ENCODE data around the gene ADCY10. TPM values are rescaled to one million over a fixed set of nuclear protein-coding genes. Genes with fewer than 3 reads are reported as not detected.
"Not testable (repeated sequence)": the region's sequence is repeated elsewhere in the genome, so short reads cannot be mapped to it uniquely, and the experiment has no call there.

Gene ADCY10
- total RNA-seq, 2 experiments from 2014 or later: 0.11 to 0.30 TPM

GRCh38 chr1:167936930-167937708 is 23.2 kb upstream of the ADCY10 start, which contains the start of gene MPC2:
MPC2 (minus strand) TSS chr1:167937072; CDS start chr1:167935841, 1,231 bp downstream.
- POLR2A ChIA-PET: interaction anchor here (0.8 to 1.4 kb wide), 3 partner anchors 38 to 288 kb away, joined by 3 to 5 read pairs (median 4); no protein-coding TSS in a partner anchor
- intact Hi-C loops (cut with DNase I, micrococcal nuclease): loop anchor here (1.0 to 10.0 kb wide), 16 partner anchors 134 to 1430 kb away; partner anchors contain the start of genes RCSD1 (in 2 of the 2), NME7 (in 1 of the 2), POGK (in 1 of the 2) and POU2F1 (in 1 of the 2)
- H3K27me3 Mint-ChIP-seq: no peaks in the 10 kb centered on the region
- no peaks in the 10 kb centered on the region for H3K36me3 Mint-ChIP-seq (ENCODE audit: low read depth)
- H3K4me3 Mint-ChIP-seq: peak within 1 kb of the TSS; percentile 89
- H3K9me3 Mint-ChIP-seq (ENCODE audit: low read depth): no peaks in the 10 kb centered on the region
- DNase-seq (peak; percentile 81), ATAC-seq (peak; percentile 5)
- CTCF ChIA-PET: interaction anchor here (0.6 to 1.3 kb wide), 3 partner anchors 8 to 404 kb away, joined by 3 read pairs; no protein-coding TSS in a partner anchor
- peaks cover 37% of the 10 kb centered on the region for H3K4me1 Mint-ChIP-seq
- H3K27ac Mint-ChIP-seq: peak within 1 kb of the TSS; percentile 97

DNA sequence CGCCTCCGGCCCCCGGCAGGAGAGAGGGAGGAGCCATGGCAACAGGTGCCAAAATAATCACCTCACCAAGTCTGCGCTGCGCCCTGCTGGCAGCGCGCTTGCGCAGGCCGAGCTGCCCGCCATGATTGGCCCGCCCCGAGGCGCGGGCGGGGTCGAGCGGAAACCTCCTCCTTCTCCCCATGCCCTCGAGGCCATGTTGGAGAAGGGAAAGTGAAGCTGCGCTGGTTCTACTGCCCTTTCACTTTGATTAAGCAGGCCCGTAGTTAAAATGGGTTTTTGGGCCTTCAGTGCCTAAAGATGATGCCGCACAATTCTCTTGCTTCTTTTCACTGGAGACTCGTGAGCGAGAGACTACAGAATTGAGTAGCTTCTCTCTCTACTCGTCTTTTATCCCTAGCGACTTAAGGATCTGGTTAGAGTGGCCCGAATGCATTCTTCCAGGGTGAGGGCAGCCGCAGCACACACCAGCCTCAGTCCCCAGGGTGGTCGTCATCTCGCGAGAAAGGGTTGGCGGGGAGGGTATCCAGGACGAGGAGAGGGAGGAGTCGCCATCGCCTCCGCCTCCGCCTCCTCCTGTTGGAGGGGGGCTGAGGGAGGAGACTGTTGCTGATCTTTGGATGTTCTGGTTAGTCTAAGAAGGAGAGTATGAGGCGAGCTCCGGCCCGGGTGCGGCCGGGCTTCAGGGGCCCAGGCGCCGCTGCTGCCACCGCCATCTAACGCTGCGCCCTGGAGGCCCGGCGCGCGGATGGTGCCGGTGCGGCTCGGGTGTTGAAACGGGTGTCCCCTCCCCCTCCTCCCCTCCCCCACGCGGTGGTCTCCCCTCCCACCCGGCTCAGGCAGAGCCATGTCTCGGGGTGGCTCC is 22.4 kb upstream of the ADCY10 start, which contains the start of gene DCAF6:
DCAF6 (plus strand) TSS at position 616 of the 862 bp plus-strand sequence; CDS start at position 845, 229 bp downstream.
- intact Hi-C loops (cut with DNase I, micrococcal nuclease): loop anchor here (1.0 to 10.0 kb wide), 15 partner anchors 133 to 1431 kb away; partner anchors contain the start of genes NME7 (in 1 of the 2), POGK (in 1 of the 2), POU2F1 (in 1 of the 2) and RCSD1 (in 1 of the 2)
- ATAC-seq: peak; percentile 84
- peak; percentile 97 for DNase-seq
- H3K4me3 Mint-ChIP-seq: peak within 1 kb of the TSS; percentile 89
- peaks cover 34% of the 10 kb centered on the region for H3K4me1 Mint-ChIP-seq
- peak within 1 kb of the TSS; percentile 97 for H3K27ac Mint-ChIP-seq
- no peaks in the 10 kb centered on the region for H3K36me3 Mint-ChIP-seq (ENCODE audit: low read depth)
- POLR2A ChIA-PET: interaction anchor here (0.5 to 1.4 kb wide), 6 partner anchors 22 to 343 kb away, joined by 3 to 5 read pairs (median 4); no protein-coding TSS in a partner anchor
- no peaks in the 10 kb centered on the region for H3K9me3 Mint-ChIP-seq (ENCODE audit: low read depth)
- H3K27me3 Mint-ChIP-seq: no peaks in the 10 kb centered on the region
- CTCF ChIA-PET: interaction anchor here (0.6 to 3.0 kb wide), 8 partner anchors 7 to 381 kb away, joined by 3 to 9 read pairs (median 4); no protein-coding TSS in a partner anchor

DNA sequence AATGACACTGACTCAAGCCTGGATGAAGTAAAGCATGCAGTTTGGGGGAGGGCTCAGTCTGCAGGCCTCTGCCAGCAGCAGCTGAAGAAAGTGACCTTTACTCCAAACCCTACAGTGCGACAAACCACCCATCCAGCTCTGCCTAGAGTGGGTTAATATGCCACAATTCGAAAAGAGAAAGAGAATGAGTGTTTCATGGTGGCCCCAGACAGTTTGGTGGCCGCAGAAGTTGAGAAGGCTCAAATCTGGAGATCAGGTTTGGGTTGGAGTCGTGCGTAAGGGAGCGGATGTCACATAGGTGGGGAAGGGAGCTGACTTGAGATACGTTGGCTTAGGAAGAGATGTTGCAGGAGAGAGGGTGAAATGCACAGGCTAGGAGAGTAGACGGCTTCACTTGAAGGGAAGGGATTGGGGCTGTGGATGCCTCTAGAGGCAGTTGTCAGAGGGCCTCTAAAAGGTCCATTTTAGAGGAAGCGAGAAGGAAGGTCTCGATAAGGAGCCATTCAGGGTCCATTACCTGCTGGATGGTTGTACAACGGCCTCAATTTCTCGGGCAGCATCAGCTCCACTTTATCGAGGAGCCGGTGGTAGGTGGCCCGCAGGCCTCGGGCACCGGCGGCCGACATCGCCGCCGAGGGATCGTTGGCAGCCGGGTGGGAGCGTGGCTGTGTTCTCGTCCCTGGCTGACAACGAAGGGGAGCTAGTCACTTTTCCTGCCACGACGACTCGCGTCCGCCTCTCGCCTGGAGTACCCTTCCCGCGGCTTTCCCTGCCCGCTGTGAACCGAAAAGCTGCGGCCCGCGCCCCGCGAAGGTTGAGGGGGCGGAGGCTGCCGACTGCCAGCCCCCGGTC is 21.5 kb upstream of the ADCY10 start:
- peak overlapping the region; percentile 97 for H3K27ac Mint-ChIP-seq
- ATAC-seq: peak; percentile 17

GRCh38 chr1:167934426-167935215 is 20.7 kb upstream of the ADCY10 start:
- intact Hi-C loops (cut with DNase I, micrococcal nuclease): loop anchor here (5.0 to 10.0 kb wide), 7 partner anchors 132 to 1100 kb away; partner anchors contain the start of genes POGK (in 1 of the 2), RCSD1 (in 1 of the 2) and TIPRL (in 1 of the 2)

More for the DNA sequence above, 21.5 kb upstream of the ADCY10 start:
- ChIA-PET POLR2A (interaction anchor here (0.6 to 1.0 kb wide), 4 partner anchors 21 to 1531 kb away, joined by 3 to 5 read pairs (median 4); no protein-coding TSS in a partner anchor), CTCF (interaction anchor here (0.6 to 3.0 kb wide), 6 partner anchors 19 to 380 kb away, joined by 3 to 9 read pairs (median 4); no protein-coding TSS in a partner anchor)
- intact Hi-C loops (cut with DNase I, micrococcal nuclease): loop anchor here (1.0 to 10.0 kb wide), 15 partner anchors 132 to 1432 kb away; partner anchors contain the start of genes NME7 (in 1 of the 2), POGK (in 1 of the 2), POU2F1 (in 1 of the 2) and RCSD1 (in 1 of the 2)
- DNase-seq: peak; percentile 62
- H3K4me3 Mint-ChIP-seq: peak overlapping the region; percentile 89
- no peaks in the 10 kb centered on the region for H3K9me3 Mint-ChIP-seq (ENCODE audit: low read depth)
- H3K4me1 Mint-ChIP-seq: peaks cover 32% of the 10 kb centered on the region
- H3K27me3 Mint-ChIP-seq: no peaks in the 10 kb centered on the region
- no peaks in the 10 kb centered on the region for H3K36me3 Mint-ChIP-seq (ENCODE audit: low read depth)

GRCh38 chr1:167933788-167934187 is 19.9 kb upstream of the ADCY10 start:
- Mint-ChIP-seq H3K27ac (no peak overlapping the region), H3K4me1 (peaks cover 36% of the 10 kb centered on the region), H3K4me3 (peak overlapping the region; percentile 89), H3K9me3 (ENCODE audit: low read depth) (no peaks in the 10 kb centered on the region), H3K27me3 (no peaks in the 10 kb centered on the region), H3K36me3 (ENCODE audit: low read depth) (no peaks in the 10 kb centered on the region)
- ATAC-seq (no peak), DNase-seq (no peak)
- ChIA-PET CTCF (interaction anchor here (3.0 kb wide), 1 partner anchor 148 kb away, joined by 9 read pairs; no protein-coding TSS in a partner anchor), POLR2A (interaction anchor here (0.6 kb wide), 1 partner anchor 253 kb away, joined by 4 read pairs; no protein-coding TSS in a partner anchor)
- intact Hi-C loops (cut with DNase I, micrococcal nuclease): loop anchor here (10.0 kb wide), 2 partner anchors 299 to 1099 kb away; partner anchors contain the start of genes POGK (in 1 of the 2) and RCSD1 (in 1 of the 2)

More at GRCh38 chr1:167934426-167935215, 20.7 kb upstream of the ADCY10 start:
- ChIA-PET CTCF (interaction anchor here (1.8 to 3.0 kb wide), 2 partner anchors 148 to 219 kb away, joined by 5 to 9 read pairs; no protein-coding TSS in a partner anchor), POLR2A (interaction anchor here (0.6 kb wide), 1 partner anchor 386 kb away, joined by 14 read pairs; no protein-coding TSS in a partner anchor)
- Mint-ChIP-seq H3K4me1 (peaks cover 36% of the 10 kb centered on the region), H3K36me3 (ENCODE audit: low read depth) (no peaks in the 10 kb centered on the region), H3K9me3 (ENCODE audit: low read depth) (no peaks in the 10 kb centered on the region), H3K27ac (peak overlapping the region; percentile 97), H3K4me3 (peak overlapping the region; percentile 89), H3K27me3 (no peaks in the 10 kb centered on the region)
- ATAC-seq: no peak
- no peak for DNase-seq

GRCh38 chr1:167929725-167930124 is 15.8 kb upstream of the ADCY10 start:
- DNase-seq (no peak), ATAC-seq (no peak)
- Mint-ChIP-seq H3K27me3 (no peaks in the 10 kb centered on the region), H3K9me3 (ENCODE audit: low read depth) (no peaks in the 10 kb centered on the region), H3K36me3 (ENCODE audit: low read depth) (no peaks in the 10 kb centered on the region), H3K4me3 (no peak overlapping the region), H3K4me1 (peaks cover 30% of the 10 kb centered on the region), H3K27ac (no peak overlapping the region)
- CTCF ChIA-PET: interaction anchor here (0.7 to 1.6 kb wide), 2 partner anchors 37 to 152 kb away, joined by 3 to 6 read pairs; no protein-coding TSS in a partner anchor
- POLR2A ChIA-PET: no interaction called here
- intact Hi-C loops (cut with DNase I, micrococcal nuclease): loop anchor here (10.0 kb wide), 2 partner anchors 295 to 1095 kb away; partner anchors contain the start of genes POGK (in 1 of the 2) and RCSD1 (in 1 of the 2)

DNA sequence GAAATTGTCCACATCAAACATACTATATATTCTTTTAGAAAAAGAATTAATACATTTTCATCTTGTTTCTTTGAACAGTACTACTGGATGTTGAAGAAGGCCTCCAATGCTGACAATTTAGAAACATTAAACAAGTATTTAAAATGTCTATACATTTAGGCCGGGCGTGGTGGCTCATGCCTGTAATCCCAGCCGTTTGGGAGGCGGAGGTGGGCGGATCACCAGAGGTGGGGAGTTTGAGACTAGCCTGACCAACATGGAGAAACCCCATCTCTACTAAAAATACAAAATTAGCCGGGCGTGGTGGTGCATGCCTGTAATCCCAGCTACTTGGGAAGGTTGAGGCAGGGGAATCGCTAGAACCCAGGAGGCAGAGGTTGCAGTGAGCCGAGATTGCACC is 15.0 kb upstream of the ADCY10 start:
- H3K27me3 Mint-ChIP-seq; ATAC-seq; H3K36me3 Mint-ChIP-seq (ENCODE audit: low read depth); DNase-seq; intact Hi-C loops (cut with DNase I, micrococcal nuclease); H3K9me3 Mint-ChIP-seq (ENCODE audit: low read depth); POLR2A ChIA-PET; H3K4me3 Mint-ChIP-seq; H3K27ac Mint-ChIP-seq: not testable (repeated sequence)
- H3K4me1 Mint-ChIP-seq: peaks cover 22% of the 10 kb centered on the region
- CTCF ChIA-PET: interaction anchor here (0.9 to 1.4 kb wide), 2 partner anchors 8 to 153 kb away, joined by 3 to 8 read pairs; partner anchors contain the start of gene MPC2

GRCh38 chr1:167928457-167928852 is 14.5 kb upstream of the ADCY10 start:
- intact Hi-C loops (cut with DNase I, micrococcal nuclease): no loop called here
- H3K9me3 Mint-ChIP-seq (ENCODE audit: low read depth): no peaks in the 10 kb centered on the region
- no peaks in the 10 kb centered on the region for H3K27me3 Mint-ChIP-seq
- DNase-seq (no peak), ATAC-seq (no peak)
- peaks cover 17% of the 10 kb centered on the region for H3K4me1 Mint-ChIP-seq
- no peak overlapping the region for H3K27ac Mint-ChIP-seq
- ChIA-PET POLR2A (interaction anchor here (0.7 kb wide), 1 partner anchor 37 kb away, joined by 3 read pairs; no protein-coding TSS in a partner anchor), CTCF (interaction anchor here (0.9 to 1.4 kb wide), 2 partner anchors 9 to 154 kb away, joined by 3 to 8 read pairs; partner anchors contain the start of gene MPC2)
- no peaks in the 10 kb centered on the region for H3K36me3 Mint-ChIP-seq (ENCODE audit: low read depth)
- H3K4me3 Mint-ChIP-seq: no peak overlapping the region

All from activated CD4-positive, alpha-beta T cell treated with anti-CD3 and anti-CD28 coated beads for 36 hours (primary cell).